ENCODE results near the gene NR1H4. TPM values are rescaled to one million over a fixed set of nuclear protein-coding genes. Genes with fewer than 3 reads are reported as not detected.

The NR1H4 gene
- polyA plus RNA-seq, 3 donors = not detected

DNA sequence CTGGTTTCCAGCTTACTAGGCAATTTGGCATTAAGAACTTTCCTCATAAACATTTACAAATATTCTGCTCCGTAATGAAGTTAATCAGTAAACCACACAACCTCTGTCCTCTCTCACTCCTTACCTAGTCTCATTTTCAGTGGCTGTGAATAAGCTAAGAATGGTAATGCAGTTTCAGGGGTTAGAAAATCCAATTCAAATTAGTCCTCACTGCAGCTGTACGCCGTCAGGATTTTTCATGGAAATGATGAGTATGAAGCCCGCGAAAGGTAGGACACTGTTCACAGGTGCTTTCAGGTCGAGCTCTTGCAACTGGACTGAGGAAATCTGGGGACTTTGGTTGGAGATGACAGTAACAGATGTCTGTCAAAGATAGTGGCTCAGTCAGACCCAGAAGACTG lies 29.6 kb downstream of the NR1H4 start:
- Histone ChIP-seq H3K9me3 (replicated peaks in 1 of 2; ENCODE audit: control insufficient read depth in 1 of 2, insufficient read depth in 1 of 2, low read length in 2 of 2) (no peaks in the 10 kb centered on the region), H2AFZ (ENCODE audit: insufficient read depth, low read depth, low read length, poor library complexity, severe bottlenecking) (no peak overlapping the region), H3K36me3 (replicated peaks in 1 of 2; ENCODE audit: control insufficient read depth in 1 of 2, insufficient read depth in 2 of 2, low read length in 2 of 2) (no peaks in the 10 kb centered on the region), H3K27ac (ENCODE audit: low read depth in 1 of 2, low read length in 2 of 2) (no peak overlapping the region), H3K9ac (ENCODE audit: insufficient read depth, low read length, poor library complexity, severe bottlenecking) (no peak overlapping the region), H3K4me2 (replicated peaks; ENCODE audit: extremely low read depth, low read length, poor library complexity, severe bottlenecking) (no peak overlapping the region), H4K20me1 (ENCODE audit: insufficient read depth, low read length) (no peaks in the 10 kb centered on the region), H3K4me1 (ENCODE audit: control insufficient read depth in 1 of 2, insufficient read depth in 2 of 2, low read length in 2 of 2) (no peaks in the 10 kb centered on the region), H3K79me2 (ENCODE audit: insufficient read depth, low read length) (no peaks in the 10 kb centered on the region), H3K4me3 (replicated peaks in 1 of 3; ENCODE audit: low read depth in 2 of 3, low read length in 3 of 3) (no peak overlapping the region), H3K27me3 (ENCODE audit: control insufficient read depth in 2 of 2, insufficient read depth in 2 of 2, low read length in 2 of 2) (no peaks in the 10 kb centered on the region)
- Mint-ChIP-seq H3K27ac (no peak overlapping the region), H3K4me1 (no peaks in the 10 kb centered on the region), H3K27me3 (ENCODE audit: low read depth in 3 of 3) (peaks cover 0 to 3% (median 2%) of the 10 kb centered on the region in 3 donors), H3K9me3 (peaks cover 0 to 7% (median 0%) of the 10 kb centered on the region in 7 donors), H3K4me3 (no peak overlapping the region), H3K36me3 (no peaks in the 10 kb centered on the region)
- no peak for DNase-seq
- 93% methylated on average over 5 of the region's 6 CpGs for WGBS (ENCODE audit: insufficient coverage)
- intact Hi-C loops (cut with micrococcal nuclease) = no loop called here
- no peak for TF ChIP-seq CTCF (IDR thresholded peaks at IDR 0.05)

DNA sequence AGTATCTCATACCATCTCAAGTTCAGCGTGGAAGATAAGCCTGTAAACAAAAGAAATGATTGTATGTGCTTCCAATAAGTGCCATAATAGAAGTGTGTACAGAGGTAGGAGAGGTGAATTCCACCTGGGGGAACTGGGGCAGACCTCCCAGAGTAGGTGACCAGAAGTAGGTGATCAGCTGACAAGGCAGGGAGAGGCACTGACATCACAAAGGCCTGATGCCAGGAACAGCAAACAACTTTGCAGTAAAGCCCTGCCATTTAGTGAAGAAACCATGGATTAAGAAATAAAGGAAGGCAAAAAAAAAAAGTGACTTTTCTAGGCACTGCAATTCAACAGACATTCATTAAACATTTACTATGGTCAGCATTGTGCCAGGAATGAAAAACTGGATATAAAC lies 31.1 kb downstream of the NR1H4 start:
- Mint-ChIP-seq H3K9me3 (peaks cover 0 to 7% (median 0%) of the 10 kb centered on the region in 7 donors), H3K36me3 (no peaks in the 10 kb centered on the region), H3K4me1 (no peaks in the 10 kb centered on the region), H3K27ac (no peak overlapping the region), H3K27me3 (ENCODE audit: low read depth in 3 of 3) (peaks cover 0 to 5% (median 2%) of the 10 kb centered on the region in 3 donors), H3K4me3 (no peak overlapping the region)
- H4K20me1 ChIP-seq (ENCODE audit: insufficient read depth, low read length) = no peaks in the 10 kb centered on the region
- H3K9me3 ChIP-seq (replicated peaks in 1 of 2; ENCODE audit: control insufficient read depth in 1 of 2, insufficient read depth in 1 of 2, low read length in 2 of 2) = no peaks in the 10 kb centered on the region
- H3K4me1 ChIP-seq (ENCODE audit: control insufficient read depth in 1 of 2, insufficient read depth in 2 of 2, low read length in 2 of 2) = no peaks in the 10 kb centered on the region
- H3K4me2 ChIP-seq (replicated peaks; ENCODE audit: extremely low read depth, low read length, poor library complexity, severe bottlenecking) = no peak overlapping the region
- no peak overlapping the region for H3K27ac ChIP-seq (ENCODE audit: low read depth in 1 of 2, low read length in 2 of 2)
- TF ChIP-seq CTCF (IDR thresholded peaks at IDR 0.05) = no peak
- DNase-seq = no peak
- H3K36me3 ChIP-seq (replicated peaks in 1 of 2; ENCODE audit: control insufficient read depth in 1 of 2, insufficient read depth in 2 of 2, low read length in 2 of 2) = no peaks in the 10 kb centered on the region
- H3K79me2 ChIP-seq (ENCODE audit: insufficient read depth, low read length) = no peaks in the 10 kb centered on the region
- H3K27me3 ChIP-seq (ENCODE audit: control insufficient read depth in 2 of 2, insufficient read depth in 2 of 2, low read length in 2 of 2) = no peaks in the 10 kb centered on the region
- no CpG with 5 or more reads among the region's 1 CpG for WGBS (ENCODE audit: insufficient coverage)
- no peak overlapping the region for H3K9ac ChIP-seq (ENCODE audit: insufficient read depth, low read length, poor library complexity, severe bottlenecking)
- H3K4me3 ChIP-seq (replicated peaks in 1 of 3; ENCODE audit: low read depth in 2 of 3, low read length in 3 of 3) = no peak overlapping the region
- intact Hi-C loops (cut with micrococcal nuclease) = no loop called here
- H2AFZ ChIP-seq (ENCODE audit: insufficient read depth, low read depth, low read length, poor library complexity, severe bottlenecking) = no peak overlapping the region
